GM21737 (cell line): ENCODE results near the gene LYPD5.
"Not testable (repeated sequence)": the region's sequence is repeated elsewhere in the genome, so short reads cannot be mapped to it uniquely, and the experiment has no call there.

Experiments
- ATAC-seq: cut with Tn5 transposase; IDR thresholded peaks from one replicate; pipeline ENCODE4 v1.9.1; 2021; ENCODE audit warnings: mild to moderate bottlenecking, moderate library complexity; ENCODE audit not compliant: unreplicated experiment

The LYPD5 gene

DNA sequence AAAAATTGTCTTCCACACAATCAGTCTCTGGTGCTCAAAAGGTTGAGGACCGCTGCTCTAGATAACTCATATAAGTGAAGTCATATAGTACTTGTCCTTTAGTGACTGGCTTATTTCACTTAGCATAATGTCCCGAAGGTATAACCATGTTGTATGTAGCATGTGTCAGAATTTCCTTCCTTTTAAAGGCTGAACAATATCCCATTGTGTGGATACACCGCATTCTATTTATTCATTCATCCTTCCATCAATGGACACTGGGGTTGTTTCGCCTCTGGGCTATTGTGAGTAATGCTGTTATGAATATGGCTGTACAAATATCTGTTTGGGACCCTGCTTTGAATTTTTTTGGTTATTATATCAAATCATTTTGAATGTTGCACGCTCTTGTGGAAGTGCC lies 4.6 kb upstream of the LYPD5 start:
- ATAC-seq, result no peak

DNA sequence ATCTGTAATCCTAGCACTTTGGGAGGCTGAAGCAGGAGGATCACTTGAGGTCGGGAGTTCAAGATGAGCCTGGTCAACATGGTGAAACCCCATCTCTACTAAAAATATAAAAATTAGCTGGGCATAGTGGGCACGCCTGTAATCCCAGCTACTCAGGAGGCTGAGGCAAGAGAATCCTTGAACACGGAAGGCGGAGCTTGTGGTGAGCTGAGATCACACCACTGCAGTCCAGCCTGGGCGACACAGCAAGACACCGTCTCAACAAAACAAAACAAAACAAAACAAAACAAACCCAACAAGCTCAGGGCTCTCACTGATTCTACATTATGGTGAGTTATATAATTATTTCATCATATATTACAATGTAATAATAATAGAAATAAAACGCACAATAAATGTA lies 4.2 kb upstream of the LYPD5 start:
- ATAC-seq, result not testable (repeated sequence)

DNA sequence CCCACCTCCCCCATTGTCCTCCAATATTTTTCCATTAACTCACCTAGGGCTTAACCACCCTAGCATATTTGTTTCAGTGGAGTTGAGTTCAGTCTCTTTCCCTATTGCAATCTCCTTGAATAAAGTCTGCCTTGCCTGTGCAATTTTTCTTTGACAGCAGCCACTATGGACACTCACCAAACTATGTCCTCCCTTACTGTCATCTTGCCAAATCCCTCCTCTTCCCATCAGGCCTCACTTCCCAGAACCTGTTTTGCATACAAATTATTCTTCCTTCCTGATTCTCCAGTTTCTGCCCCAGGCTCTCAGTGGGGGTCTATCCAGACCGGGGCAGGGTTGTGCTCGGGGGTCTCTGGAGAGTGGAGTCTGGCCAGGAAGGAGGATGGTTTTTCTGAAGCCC lies 2.2 kb upstream of the LYPD5 start:
- ATAC-seq, result no peak

DNA sequence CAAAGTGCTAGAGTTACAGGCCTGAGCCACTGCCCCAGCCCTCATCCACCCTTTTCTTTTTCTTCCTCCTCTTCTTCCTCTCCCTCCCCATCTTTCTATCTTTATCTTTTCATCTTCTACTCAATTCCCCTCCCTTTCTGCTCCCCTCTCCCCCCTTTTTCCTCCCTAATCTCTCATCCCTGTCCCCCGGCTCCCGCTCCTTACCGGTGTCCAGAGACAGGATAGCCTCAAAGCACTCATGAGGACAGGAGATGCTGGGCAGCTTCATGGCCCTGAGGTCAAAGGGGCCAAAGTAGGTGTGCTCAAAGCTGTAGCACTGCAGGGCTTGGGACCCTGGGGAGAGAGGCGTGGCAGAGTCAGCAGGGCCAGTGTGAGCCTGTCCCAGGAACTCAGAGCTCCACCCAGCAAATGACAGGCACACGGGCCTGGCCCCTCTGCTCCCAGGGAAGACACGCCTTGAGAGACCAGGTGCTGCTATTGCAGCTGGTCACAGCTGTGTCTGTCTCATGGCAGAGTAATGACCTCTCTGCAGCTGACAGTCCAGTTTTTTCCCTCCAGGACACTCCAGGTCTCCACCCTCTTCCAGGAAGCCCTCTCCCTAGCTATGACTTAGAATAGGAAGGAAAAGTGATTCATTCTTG lies 2.6 kb downstream of the LYPD5 start:
- ATAC-seq, result no peak

DNA sequence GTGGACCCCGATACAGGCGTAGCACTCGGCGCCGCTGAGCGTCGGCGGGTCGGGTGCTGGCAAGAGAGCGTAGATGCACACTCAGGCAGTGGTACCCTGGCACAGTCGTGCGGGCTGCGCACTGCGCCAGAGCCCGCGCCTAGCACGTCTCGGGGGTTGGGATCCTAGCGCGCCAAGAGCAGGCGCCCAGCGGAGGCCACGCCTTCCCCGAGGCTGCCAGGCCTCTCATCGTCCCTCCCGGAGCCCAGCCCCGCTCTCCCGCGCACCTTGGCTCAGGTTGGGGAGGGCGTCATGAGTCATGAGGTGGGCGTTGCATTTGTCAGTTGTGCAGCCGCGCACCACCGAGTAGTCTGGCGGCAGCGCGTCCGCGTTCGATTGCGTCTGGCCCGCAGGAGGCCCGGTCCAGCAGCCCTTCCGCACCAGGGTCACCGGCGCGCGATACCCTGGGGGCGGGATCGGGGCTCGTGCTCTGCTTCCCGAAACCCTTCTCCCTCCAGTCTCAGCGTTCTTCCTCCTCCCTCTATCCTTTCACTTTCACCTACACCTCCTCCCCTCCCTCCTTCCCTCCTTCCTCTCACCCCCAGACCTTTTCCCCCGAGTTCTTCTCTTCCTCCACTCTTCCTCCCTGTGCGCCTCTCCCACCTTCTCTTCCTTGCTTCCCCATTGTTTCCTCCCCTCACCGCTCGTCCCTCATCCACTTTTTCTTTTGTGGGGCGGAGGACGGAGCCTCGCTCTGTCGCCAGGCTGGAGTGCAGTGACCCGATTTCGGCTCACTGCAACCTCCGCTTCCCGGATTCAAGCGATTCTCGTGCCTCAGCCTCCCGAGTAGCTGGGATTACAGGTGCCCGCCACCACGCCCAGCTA lies 3.5 kb downstream of the LYPD5 start:
- no peak for ATAC-seq

DNA sequence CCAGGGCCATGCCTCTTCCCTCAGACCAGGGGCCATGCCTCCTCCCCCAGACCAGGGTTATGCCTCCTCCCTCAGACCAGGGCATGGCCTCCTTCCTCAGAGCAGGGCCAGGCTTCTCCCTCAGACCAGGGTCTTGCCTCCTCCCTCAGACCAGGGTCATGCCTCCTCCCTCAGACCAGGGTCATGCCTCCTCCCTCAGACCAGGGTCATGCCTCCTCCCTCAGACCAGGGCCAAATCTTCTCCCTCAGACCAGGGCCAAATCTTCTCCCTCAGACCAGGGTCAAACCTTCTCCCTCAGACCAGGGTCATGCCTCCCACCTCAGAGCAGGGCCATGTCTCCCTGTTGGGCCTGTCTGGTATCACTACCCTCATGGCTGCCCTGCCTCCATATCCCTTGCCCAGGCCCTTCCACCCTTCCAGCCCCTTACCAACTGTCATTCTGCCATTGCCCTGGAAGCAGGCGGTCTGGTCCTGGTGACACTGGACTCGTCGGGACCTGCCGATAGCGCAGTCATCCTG lies 4.2 kb downstream of the LYPD5 start:
- ATAC-seq, result no peak

DNA sequence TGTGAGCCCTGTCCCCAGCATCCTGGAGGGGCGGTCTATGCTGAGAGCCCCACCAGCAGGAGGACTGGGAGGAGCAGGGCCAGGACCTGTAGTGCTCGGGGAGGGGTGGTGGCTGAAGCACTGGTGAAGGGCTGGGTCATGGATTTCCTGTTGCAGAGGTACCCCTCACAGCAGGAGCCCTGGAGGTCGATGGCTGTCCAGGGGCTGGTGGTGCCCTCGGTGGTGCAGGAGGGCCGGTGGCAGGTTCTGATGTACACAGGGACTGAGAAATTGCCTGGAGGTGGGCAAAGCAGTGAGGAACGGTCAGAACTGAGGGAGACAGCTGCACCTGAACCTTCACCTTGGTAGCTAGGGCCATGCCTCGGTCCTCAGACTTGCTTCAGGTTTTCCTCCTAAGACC lies 4.7 kb downstream of the LYPD5 start:
- ATAC-seq, result no peak

DNA sequence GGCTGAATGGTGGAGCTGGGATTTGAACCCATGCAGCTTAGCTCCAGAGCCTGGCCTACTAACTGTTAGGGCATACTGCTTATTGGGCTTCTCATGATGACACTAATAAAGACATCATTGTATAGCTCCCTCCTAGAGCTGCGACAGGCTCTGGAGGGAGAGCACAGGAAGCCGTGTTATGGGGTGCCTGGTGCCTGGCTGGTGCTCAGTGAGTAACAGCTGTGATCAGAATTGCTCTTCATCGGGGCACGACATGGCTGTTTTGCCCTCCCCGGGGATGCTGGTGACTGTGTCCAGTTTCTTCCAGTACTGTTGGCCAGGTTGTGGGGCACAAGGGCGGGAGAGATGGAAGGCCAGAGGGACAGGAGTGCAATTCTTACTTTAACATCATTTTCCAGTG lies 5.1 kb downstream of the LYPD5 start:
- no peak for ATAC-seq

DNA sequence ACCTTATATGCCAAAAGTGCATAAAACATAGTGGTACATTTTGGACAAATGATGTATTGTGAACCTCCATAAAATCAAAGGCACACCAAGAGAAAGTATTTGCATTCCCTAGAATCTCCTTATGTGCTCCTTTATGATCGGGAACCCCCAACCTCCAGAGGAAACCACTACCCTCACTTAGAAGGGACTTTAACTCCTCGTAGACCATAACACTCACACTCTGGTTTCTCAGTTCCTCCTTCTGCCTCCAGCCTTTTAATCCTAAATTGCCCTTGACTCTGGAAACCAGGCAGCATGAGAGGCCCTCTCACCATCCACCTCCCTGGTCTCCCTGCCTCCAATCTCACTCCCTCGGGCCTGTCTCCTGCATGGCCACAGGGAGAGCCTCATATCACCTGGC lies 11.7 kb downstream of the LYPD5 start:
- no peak for ATAC-seq

DNA sequence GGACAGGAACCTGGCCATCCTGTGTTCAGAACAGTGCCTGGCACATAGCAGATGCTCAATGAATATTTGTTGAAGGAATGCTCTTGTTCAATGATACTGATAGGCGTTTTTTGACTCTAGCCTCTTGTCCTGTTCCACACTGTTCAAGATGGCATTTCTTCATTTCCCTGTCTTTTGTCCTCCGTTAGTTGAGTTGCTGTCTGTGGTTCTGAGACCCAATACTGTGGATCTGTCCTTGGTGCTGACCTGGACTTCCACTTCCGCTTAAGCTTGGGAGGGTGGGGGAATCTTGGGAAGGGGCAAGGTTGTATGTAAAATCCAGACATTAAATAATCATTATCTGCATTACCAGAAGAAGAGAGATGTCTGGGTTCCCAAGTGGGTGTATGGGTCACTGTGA lies 13.2 kb downstream of the LYPD5 start:
- ATAC-seq, result no peak

DNA sequence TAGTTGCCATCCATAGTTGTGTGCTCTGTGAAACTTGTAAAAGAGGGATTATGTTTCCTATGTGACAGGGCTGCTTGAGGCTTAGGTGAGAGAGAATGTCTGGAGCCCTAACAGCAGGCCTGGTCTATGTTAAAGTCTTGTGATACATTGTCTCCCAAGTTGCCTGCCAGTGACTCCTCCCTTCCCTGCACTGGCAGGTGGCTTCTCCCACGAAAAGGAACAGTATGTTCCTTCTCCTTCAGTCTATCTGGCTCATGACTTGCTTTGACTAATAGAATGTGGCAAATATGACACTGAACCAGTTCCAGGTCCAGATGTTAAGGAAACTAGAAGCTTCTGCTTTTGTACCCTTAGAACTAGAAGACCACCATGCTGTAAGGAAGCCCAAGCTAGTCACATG lies 15.6 kb downstream of the LYPD5 start:
- ATAC-seq, result no peak

DNA sequence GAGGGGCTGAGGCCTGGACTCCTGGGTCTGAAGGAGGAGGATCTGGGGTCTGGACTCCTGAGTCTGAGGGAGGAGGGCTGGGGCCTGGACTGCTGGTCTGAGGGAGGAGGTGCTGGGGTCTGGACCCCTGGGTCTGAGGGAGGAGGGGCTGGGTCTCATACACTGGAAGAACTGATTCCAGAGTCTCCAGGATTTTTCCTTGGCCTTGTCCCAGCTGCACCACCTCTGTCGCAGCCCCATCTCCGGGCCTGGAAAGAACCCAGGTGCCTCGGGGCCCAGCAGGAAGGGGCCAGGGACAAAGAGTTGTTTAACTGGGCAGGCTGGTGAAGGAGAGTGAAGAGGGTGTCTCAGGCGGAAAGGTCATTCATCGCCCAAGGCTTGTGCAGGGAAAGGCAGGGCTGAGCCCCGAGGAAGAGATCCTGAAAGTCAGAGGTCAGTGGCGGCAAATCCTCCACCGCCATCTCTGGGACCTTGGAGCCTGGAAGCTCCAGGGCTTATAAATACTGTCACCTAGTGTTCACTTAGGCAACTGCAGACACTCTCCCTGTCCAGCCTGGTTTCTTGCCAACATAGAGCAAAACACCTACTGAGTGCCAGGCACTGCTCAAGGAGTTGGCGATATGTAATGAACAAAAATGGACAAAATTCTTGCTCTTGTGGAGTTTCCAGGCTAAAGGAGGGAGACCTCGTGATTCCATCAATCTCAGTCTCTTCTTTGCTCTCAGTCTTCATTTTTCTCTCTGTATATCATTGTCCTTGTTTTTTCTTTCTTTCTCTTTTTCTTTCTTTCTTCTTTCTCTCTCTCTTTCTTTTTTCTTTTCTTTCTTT lies 17.1 kb downstream of the LYPD5 start:
- no peak for ATAC-seq

DNA sequence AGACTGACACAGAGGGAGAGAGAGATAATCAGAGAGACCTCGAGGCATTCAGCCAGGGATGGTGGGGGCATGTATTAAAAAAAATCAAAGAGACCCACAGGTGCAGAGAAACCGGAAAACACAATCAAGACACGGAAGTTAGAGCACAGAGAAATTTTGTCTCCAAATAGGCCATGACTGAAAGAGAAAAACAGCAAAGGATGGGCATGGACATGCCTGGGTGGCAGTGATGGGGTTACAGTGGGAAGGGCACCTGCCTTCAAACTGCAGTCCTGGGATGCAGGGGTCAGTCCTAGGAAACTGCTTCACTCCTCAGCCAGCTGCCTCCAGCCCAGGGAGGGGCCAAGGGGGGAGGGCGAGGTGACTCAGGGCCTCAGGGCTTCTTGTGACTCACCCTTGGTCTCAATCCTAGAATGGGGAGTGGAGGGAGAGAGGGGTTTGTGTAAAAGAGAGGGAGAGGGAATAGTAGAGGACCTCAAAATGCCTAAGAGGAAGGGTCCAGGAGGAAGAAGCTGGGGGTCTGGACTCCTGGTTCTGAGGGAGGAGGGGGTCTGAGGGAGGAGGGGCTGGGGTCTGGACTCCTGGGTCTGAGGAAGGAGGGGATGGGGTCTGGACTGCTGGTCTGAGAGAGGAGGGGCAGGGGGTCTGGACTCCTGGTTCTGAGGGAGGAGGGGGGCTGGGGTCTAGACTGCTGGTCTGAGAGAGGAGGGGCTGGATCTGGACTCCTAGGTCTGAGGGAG lies 17.8 kb downstream of the LYPD5 start:
- ATAC-seq, result no peak

DNA sequence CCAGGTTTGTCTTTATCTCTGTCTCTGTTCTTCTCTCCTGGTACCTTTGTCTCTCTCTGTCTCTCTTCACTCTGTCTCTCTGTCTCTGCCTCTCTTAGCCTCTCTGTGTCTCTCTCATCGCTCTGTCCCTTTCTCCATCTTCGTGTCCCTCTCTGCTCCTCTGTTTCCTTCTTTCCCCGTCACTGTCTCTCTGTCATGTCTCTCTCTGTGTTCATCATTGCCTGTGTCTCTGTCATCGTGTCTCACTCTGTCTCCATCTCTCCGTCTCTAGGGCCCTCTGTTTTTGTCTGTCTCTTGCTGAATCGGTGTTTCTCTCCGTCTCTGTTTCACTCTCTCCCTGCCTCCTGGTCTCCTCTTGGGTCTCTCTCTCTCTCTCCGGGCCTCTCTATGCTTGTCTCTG lies 18.6 kb downstream of the LYPD5 start:
- ATAC-seq, result no peak

DNA sequence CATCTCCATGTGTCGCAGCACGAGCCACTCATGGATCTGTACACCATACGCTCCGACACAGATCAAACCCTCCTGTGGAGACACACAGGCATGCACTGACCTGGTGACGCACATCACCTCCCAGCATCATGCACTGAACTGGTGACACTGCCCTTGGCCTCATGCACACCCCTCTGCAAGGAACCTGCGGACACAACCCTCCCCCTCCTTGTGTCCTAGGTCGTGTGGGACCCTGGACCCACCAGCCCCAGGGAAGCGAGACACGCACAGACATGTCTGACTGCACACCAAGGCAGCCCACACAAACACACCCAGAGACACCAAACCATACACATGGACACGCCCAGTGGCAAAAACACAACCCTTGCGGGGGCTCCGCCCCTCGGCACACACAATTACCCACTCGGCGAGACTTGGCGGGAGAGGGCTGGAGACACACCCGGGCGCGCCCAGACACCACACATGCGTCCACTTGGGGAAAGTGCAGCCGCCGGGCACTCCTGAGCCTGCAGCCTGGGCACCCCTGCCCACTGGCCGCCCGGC lies 19.5 kb downstream of the LYPD5 start:
- ATAC-seq, result no peak

DNA sequence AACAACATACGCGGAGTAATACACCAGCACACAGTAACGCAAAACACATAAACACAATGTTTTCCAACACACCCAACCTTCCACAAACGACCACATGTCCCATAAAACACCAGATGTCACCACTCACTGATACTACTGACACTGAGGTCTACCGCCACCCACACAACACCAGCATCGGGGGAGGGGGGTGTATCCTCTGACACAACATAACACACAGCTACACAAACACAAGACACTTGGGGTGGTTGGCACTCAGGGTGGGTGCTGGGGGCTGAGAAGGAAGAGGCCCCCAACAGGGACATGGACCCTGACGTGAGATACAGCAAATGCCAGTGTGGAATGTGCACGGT lies 20.0 kb downstream of the LYPD5 start:
- no peak for ATAC-seq

DNA sequence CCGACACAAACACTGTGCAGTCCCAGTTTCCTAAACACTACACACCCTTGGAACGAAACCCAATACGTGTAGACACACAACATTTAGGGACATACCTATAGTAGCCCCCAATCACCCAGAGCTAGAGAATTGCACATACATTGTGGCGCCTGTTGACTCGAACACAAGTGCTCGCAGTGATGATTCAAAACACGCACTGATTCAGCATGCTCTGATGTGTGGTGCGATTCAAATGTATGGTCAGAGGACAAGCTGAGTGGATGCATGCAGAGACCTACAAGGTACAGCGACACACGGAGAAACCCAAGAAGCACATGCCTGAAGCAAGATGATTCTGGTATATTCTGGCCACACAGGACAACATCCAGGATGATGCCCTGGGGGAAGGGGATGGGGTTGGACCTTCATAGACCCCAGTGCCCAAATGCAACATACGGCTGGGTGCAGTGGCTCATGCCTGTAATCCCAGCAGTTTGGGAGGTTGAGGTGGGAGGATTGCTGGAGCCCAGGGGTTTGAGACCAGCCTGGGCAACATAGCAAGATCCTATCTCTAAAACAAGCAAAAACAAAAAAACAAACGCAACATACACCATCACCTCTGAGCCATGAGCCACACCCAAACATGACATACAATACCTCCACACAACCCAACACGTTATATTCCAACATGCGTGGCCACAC lies 20.5 kb downstream of the LYPD5 start:
- no peak for ATAC-seq

DNA sequence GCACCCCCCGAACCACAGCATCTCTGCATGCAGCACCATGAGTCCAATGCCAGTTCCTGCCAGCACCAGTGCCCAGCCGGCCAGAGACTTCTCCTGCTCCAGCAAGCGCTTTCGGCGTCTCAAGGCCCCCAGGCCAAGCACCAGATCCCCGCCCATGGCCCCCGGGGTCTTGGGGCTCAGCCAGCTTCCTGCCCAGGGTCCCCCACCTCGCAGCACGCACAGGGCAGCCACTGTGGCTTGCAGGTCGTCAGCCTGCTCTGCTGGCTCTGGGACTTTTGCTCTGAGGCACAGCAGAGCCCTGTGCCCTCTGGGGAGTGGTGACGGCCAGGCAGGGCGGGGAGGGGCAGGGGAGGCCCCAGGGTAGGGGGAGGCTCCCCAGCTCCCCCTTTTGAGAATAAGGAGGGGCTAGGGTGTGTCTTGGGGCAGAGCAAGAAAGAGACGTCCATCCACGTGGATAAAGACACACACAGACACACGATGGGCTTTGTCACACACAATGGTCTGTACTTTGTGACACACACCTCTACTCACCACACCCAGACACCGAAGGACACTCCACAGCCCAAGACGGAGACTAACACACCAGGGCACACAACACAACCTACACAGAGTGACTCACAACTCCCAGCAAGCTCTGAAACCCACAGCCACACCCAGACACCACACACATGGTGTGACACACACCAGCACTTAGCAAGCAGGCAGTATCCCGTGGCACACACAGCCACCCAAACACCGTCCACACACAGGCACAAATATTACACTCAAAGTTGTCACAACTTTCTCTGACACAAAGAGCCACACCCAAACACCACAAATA lies 21.3 kb downstream of the LYPD5 start, which contains the start of gene KCNN4:
TSS of gene KCNN4 (minus strand) at position 268 of the 820 bp plus-strand sequence. CDS start at position 156, 112 bp downstream.
- ATAC-seq, result no peak

DNA sequence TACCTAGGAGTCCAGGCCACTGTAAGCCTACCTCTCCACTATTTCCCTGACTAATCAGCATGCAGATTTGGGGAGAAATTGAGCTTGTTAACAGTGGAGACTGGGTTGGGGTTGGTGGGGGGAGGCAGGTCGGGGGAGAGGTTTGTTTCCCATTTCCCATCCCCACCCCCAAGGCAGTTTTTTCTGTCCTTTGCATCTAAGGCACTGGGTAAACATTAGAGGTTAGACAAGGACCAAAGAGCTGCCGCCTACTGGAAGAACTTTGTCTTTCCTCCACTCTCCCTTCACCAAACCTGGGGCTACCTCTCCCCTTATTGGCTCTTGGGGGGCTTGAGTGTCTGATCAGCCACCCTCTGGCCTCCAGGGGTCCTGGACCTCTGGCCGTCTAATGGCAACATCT lies 22.4 kb downstream of the LYPD5 start:
- ATAC-seq, result no peak
